SK-N-SH treated with all-trans-retinoic acid at 6 μM for 48 hours (cell line): ENCODE measurements around the gene CTH.
"Not testable (repeated sequence)": the region's sequence is repeated elsewhere in the genome, so short reads cannot be mapped to it uniquely, and the experiment has no call there.

Experiments used
- ATAC-seq: fragments of 200-7000 bp; cut with Tn5 transposase; 3 replicates; pipeline ENCODE4 v1.9.1; 2020; ENCODE audit warnings: mild to moderate bottlenecking, moderate library complexity
- ARNTL ChIP-seq: fragments of 450-650 bp; formaldehyde crosslinking; IDR thresholded peaks from 2 replicates; pipeline ENCODE4 v1.5.0; 2020; ENCODE audit warnings: low read depth, mild to moderate bottlenecking, moderate library complexity, borderline replicate concordance
- CSDC2 ChIP-seq: fragments of 250-450 bp; sonication (Bioruptor Pico); IDR thresholded peaks from 2 replicates; pipeline ENCODE4 v1.5.0; 2020; ENCODE audit warnings: mild to moderate bottlenecking, moderate library complexity
- GLIS3 ChIP-seq: fragments of 250-450 bp; sonication (Bioruptor Pico); IDR thresholded peaks from 2 replicates; pipeline ENCODE4 v1.5.0; 2020; ENCODE audit warnings: mild to moderate bottlenecking, moderate library complexity
- ISL1 ChIP-seq: fragments of 250-450 bp; sonication (Bioruptor Pico); IDR thresholded peaks from 2 replicates; pipeline ENCODE4 v2.1.2; 2022; ENCODE audit warnings: mild to moderate bottlenecking, moderate library complexity
- PPARA ChIP-seq: fragments of 250-450 bp; sonication (Bioruptor Pico); IDR thresholded peaks from 2 replicates; pipeline ENCODE4 v1.5.0; 2020; ENCODE audit warnings: mild to moderate bottlenecking, borderline replicate concordance
- RARB ChIP-seq: fragments of 250-450 bp; sonication (Bioruptor Pico); IDR thresholded peaks from 2 replicates; pipeline ENCODE4 v1.8.0; 2021; ENCODE audit warnings: mild to moderate bottlenecking, moderate library complexity
- SNAI2 ChIP-seq: fragments of 250-450 bp; sonication (Bioruptor Pico); IDR thresholded peaks from 2 replicates; pipeline ENCODE4 v1.5.0; 2020; ENCODE audit warnings: mild to moderate bottlenecking, moderate library complexity
- TCF4 ChIP-seq: fragments of 250-450 bp; sonication (Bioruptor Pico); IDR thresholded peaks from 2 replicates; pipeline ENCODE4 v1.8.0; 2021; ENCODE audit warnings: mild to moderate bottlenecking, moderate library complexity, borderline replicate concordance
- ZC3H10 ChIP-seq: fragments of 250-450 bp; sonication (Bioruptor Pico); IDR thresholded peaks from 2 replicates; pipeline ENCODE4 v1.5.1; 2021; ENCODE audit warnings: mild to moderate bottlenecking, moderate library complexity
- ZFP30 ChIP-seq: fragments of 450-650 bp; formaldehyde crosslinking; IDR thresholded peaks from 2 replicates; pipeline ENCODE4 v1.5.0; 2022; ENCODE audit warnings: mild to moderate bottlenecking, moderate library complexity
- ZNF565 ChIP-seq: fragments of 450-650 bp; formaldehyde crosslinking; conservative IDR thresholded peaks from 2 replicates; pipeline ENCODE4 v1.5.0; 2020; ENCODE audit warnings: low read depth, mild to moderate bottlenecking, moderate library complexity
- ZNF70 ChIP-seq: fragments of 450-650 bp; formaldehyde crosslinking; IDR thresholded peaks from 2 replicates; pipeline ENCODE4 v1.5.0; 2020; ENCODE audit warnings: mild to moderate bottlenecking, moderate library complexity
- ZNF8 ChIP-seq: fragments of 450-650 bp; formaldehyde crosslinking; IDR thresholded peaks from 2 replicates; pipeline ENCODE4 v1.5.0; 2020; ENCODE audit warnings: mild to moderate bottlenecking, moderate library complexity
- TF ChIP-seq, protein P1 (sequence below): fragments of 250-450 bp; sonication (Bioruptor Pico); IDR thresholded peaks from 2 replicates; pipeline ENCODE4 v1.5.1; 2021; ENCODE audit warnings: mild to moderate bottlenecking, moderate library complexity
- TF ChIP-seq, protein P2 (sequence below): fragments of 250-450 bp; sonication (Bioruptor Pico); IDR thresholded peaks from 2 replicates; pipeline ENCODE4 v1.5.0; 2020; ENCODE audit warnings: mild to moderate bottlenecking, moderate library complexity
- TF ChIP-seq, protein P3 (sequence below): fragments of 250-450 bp; sonication (Bioruptor Pico); IDR thresholded peaks from 2 replicates; pipeline ENCODE4 v1.8.0; 2020; ENCODE audit warnings: mild to moderate bottlenecking, moderate library complexity, borderline replicate concordance
- TF ChIP-seq, protein P4 (sequence below): fragments of 250-450 bp; sonication (Bioruptor Pico); IDR thresholded peaks from 2 replicates; pipeline ENCODE4 v1.8.0; 2021; ENCODE audit warnings: low read depth, mild to moderate bottlenecking, moderate library complexity, borderline replicate concordance
- TF ChIP-seq, protein P5 (sequence below): fragments of 250-450 bp; sonication (Bioruptor Pico); IDR thresholded peaks from 2 replicates; pipeline ENCODE4 v1.5.1; 2020; ENCODE audit warnings: low read depth, mild to moderate bottlenecking, moderate library complexity

CTH gene

DNA sequence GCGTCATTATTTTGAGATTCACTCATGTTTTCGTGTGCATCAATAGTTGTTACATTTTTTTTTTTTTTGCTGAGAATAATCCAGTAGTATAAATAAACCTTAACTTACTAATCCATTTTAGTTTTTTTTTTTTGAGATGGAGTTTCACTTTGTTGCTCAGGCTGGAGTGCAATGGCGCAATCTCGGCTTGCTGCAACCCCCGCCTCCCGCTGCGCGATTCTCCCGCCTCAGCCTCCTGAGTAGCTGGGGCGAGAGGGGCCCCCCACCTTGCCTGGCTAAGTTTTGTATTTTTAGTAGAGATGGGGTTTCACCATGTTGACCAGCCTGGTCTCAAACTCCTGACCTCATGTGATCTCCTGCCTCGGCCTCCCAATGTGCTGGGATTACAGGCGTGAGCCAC lies 66.0 kb downstream of the CTH start:
- no peak for TF ChIP-seq PPARA (CRISPR knock-in tag)
- TF ChIP-seq, all 23 proteins: peak for 0
- no peak for ATAC-seq

DNA sequence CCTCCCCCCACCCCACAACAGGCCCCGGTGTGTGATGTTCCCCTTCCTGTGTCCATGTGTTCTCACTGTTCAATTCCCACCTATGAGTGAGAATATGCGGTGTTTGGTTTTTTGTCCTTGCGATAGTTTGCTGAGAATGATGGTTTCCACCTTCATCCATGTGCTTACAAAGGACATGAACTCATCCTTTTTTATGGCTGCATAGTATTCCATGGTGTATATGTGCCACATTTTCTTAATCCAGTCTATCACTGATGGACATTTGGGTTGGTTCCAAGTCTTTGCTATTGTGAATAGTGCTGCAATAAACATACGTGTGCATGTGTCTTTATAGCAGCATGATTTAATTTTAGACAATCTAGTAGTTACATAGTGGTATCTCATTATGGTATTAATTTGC lies 66.8 kb downstream of the CTH start:
- ATAC-seq, result not testable (repeated sequence)

DNA sequence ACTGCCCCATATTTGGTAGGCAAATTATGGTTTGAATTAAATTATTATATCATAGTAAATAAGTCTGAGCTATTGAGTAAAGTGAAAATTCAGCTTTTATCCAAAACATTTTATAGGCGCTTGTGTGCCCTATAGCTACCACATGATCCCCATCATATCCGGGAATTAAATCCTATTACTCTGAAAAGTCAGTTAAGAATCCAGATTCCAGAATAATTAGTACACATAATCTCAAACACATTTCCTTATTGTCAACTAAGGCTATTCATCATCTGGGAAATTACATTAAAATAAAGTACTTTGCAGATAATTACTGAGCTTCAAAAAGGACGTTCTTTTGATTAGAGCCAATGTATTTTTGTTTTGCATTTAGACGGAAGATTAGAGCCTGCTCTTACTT lies 72.3 kb downstream of the CTH start:
- TF ChIP-seq, protein P1, sequence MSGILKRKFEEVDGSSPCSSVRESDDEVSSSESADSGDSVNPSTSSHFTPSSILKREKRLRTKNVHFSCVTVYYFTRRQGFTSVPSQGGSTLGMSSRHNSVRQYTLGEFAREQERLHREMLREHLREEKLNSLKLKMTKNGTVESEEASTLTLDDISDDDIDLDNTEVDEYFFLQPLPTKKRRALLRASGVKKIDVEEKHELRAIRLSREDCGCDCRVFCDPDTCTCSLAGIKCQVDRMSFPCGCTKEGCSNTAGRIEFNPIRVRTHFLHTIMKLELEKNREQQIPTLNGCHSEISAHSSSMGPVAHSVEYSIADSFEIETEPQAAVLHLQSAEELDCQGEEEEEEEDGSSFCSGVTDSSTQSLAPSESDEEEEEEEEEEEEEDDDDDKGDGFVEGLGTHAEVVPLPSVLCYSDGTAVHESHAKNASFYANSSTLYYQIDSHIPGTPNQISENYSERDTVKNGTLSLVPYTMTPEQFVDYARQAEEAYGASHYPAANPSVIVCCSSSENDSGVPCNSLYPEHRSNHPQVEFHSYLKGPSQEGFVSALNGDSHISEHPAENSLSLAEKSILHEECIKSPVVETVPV (CRISPR knock-in tag), result peak; percentile 7; the same call in 1 of the 2 replicates
- TF ChIP-seq, protein P2, sequence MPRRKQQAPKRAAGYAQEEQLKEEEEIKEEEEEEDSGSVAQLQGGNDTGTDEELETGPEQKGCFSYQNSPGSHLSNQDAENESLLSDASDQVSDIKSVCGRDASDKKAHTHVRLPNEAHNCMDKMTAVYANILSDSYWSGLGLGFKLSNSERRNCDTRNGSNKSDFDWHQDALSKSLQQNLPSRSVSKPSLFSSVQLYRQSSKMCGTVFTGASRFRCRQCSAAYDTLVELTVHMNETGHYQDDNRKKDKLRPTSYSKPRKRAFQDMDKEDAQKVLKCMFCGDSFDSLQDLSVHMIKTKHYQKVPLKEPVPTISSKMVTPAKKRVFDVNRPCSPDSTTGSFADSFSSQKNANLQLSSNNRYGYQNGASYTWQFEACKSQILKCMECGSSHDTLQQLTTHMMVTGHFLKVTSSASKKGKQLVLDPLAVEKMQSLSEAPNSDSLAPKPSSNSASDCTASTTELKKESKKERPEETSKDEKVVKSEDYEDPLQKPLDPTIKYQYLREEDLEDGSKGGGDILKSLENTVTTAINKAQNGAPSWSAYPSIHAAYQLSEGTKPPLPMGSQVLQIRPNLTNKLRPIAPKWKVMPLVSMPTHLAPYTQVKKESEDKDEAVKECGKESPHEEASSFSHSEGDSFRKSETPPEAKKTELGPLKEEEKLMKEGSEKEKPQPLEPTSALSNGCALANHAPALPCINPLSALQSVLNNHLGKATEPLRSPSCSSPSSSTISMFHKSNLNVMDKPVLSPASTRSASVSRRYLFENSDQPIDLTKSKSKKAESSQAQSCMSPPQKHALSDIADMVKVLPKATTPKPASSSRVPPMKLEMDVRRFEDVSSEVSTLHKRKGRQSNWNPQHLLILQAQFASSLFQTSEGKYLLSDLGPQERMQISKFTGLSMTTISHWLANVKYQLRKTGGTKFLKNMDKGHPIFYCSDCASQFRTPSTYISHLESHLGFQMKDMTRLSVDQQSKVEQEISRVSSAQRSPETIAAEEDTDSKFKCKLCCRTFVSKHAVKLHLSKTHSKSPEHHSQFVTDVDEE, result 0 out of 2 replicates have a peak, but pooled peaks have one; percentile 35
- TF ChIP-seq, protein P3, sequence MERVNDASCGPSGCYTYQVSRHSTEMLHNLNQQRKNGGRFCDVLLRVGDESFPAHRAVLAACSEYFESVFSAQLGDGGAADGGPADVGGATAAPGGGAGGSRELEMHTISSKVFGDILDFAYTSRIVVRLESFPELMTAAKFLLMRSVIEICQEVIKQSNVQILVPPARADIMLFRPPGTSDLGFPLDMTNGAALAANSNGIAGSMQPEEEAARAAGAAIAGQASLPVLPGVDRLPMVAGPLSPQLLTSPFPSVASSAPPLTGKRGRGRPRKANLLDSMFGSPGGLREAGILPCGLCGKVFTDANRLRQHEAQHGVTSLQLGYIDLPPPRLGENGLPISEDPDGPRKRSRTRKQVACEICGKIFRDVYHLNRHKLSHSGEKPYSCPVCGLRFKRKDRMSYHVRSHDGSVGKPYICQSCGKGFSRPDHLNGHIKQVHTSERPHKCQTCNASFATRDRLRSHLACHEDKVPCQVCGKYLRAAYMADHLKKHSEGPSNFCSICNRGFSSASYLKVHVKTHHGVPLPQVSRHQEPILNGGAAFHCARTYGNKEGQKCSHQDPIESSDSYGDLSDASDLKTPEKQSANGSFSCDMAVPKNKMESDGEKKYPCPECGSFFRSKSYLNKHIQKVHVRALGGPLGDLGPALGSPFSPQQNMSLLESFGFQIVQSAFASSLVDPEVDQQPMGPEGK (CRISPR knock-in tag), result no peak
- peak; percentile 76 for TF ChIP-seq TCF4 (CRISPR knock-in tag)
- ATAC-seq, result no peak

DNA sequence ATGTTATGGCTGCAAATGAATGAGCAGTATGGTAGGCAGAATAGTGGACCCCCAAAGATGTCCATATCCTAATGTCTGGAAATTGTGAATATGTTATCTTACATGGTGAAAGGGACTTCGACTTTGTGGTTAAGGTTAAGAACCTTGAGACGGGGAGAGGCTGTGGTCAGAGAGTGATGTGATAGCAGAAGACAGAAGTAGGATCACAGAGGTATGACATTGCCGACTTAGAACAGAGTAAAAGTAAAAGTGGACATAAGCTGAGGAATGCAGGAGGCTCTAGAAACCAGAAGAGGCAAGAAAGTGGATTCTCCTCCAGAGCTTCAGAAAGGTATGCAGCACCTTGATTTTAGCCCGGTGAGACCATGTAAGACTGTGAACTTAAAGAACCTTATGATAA lies 74.6 kb downstream of the CTH start:
- no peak for TF ChIP-seq PPARA (CRISPR knock-in tag)
- TF ChIP-seq ZNF8 (CRISPR knock-in tag), result no peak
- TF ChIP-seq, protein P4, sequence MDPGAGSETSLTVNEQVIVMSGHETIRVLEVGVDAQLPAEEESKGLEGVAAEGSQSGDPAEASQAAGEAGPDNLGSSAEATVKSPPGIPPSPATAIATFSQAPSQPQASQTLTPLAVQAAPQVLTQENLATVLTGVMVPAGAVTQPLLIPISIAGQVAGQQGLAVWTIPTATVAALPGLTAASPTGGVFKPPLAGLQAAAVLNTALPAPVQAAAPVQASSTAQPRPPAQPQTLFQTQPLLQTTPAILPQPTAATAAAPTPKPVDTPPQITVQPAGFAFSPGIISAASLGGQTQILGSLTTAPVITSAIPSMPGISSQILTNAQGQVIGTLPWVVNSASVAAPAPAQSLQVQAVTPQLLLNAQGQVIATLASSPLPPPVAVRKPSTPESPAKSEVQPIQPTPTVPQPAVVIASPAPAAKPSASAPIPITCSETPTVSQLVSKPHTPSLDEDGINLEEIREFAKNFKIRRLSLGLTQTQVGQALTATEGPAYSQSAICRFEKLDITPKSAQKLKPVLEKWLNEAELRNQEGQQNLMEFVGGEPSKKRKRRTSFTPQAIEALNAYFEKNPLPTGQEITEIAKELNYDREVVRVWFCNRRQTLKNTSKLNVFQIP (CRISPR knock-in tag), result no peak
- no peak for TF ChIP-seq SNAI2 (CRISPR knock-in tag)
- TF ChIP-seq, protein P3 (CRISPR knock-in tag), result no peak

DNA sequence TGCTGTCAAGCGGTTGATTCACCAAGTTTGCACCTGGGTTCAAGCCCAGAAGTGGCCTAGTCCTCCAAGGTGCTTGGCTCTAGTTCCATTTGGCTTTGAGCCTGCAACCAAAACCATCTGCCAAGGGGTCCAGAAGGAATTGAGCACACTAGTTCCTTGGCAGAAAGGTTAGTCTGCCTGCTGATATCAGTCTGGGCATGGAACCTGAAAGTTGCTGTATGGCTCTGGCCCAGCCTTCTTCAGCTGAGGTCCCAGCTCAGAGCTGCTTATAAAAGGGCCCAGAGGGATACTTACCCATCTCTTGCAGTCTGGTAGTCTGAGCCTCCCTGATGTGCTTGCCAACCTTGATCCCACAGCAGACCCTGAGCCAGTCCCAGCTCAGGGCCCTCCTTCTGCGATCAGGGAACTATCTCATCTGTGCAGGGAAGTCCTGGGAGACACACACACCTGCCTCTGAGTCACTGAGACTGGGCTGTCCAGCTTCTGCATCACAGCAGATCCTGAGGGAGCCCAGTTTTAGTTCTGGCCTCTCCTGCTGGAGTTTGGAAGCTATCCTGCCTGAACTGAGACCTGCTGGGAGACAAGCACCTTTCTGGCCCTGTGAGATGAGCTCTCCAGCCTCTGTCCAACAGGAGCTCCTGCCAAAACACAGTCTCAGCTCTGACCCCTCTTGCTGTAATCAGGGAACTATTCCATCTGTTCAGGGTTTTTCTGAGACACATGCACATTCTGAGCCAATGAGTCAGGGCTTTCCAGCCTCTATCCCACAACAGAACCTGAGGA lies 75.8 kb downstream of the CTH start:
- peak; percentile 96 for ATAC-seq
- TF ChIP-seq, protein P3 (CRISPR knock-in tag), result no peak
- TF ChIP-seq GLIS3 (CRISPR knock-in tag) (no peak), ISL1 (CRISPR knock-in tag) (no peak), CSDC2 (CRISPR knock-in tag) (no peak), ZNF70 (CRISPR knock-in tag) (no peak), ZC3H10 (CRISPR knock-in tag) (no peak), ARNTL (CRISPR knock-in tag) (no peak), ZNF565 (no peak), RARB (CRISPR knock-in tag) (no peak), TCF4 (CRISPR knock-in tag) (no peak), ZFP30 (no peak)
- TF ChIP-seq, protein P1 (CRISPR knock-in tag), result no peak
- TF ChIP-seq, protein P5, sequence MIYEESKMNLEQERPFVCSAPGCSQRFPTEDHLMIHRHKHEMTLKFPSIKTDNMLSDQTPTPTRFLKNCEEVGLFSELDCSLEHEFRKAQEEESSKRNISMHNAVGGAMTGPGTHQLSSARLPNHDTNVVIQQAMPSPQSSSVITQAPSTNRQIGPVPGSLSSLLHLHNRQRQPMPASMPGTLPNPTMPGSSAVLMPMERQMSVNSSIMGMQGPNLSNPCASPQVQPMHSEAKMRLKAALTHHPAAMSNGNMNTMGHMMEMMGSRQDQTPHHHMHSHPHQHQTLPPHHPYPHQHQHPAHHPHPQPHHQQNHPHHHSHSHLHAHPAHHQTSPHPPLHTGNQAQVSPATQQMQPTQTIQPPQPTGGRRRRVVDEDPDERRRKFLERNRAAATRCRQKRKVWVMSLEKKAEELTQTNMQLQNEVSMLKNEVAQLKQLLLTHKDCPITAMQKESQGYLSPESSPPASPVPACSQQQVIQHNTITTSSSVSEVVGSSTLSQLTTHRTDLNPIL (CRISPR knock-in tag), result no peak

More for the DNA sequence above, 74.6 kb downstream of the CTH start:
- ATAC-seq, result no peak
